ENCODE data around the gene SYCN.
A peak's percentile ranks its signal among the peaks of the same experiment; 100 is the strongest.

Gene SYCN

GRCh38 chr19:39194832-39195542, 9.1 kb downstream of the SYCN start:
- peak; percentile 27 for DNase-seq (ENCODE audit: low spot score)

- DNase-seq (ENCODE audit: low spot score) = no peak
Measured at GRCh38 chr19:39193803-39194202, 10.3 kb downstream of the SYCN start.

DNA sequence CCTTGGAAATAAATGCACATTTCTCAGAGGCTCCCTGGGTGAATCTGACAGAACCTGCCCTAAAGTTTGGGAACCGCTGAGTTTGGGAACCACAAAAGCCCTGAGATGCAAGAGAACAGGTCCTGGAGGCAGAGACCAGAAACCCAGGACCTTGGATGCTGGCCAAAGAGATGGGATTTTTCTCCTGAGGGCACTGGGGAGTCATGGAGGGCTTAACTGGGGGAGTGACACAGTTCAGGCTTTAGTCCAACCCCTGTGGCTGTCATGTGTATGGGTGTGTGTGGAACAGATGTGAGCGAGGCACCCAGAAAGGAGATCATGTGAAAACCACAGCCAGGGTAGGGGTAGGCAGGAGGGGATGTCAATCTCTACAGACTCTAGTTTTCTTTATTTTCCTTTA, 11.2 kb downstream of the SYCN start:
- no peak for DNase-seq (ENCODE audit: low spot score)

GRCh38 chr19:39190768-39191167, 13.3 kb downstream of the SYCN start:
- DNase-seq (ENCODE audit: low spot score) = no peak

GRCh38 chr19:39188960-39189359, 15.1 kb downstream of the SYCN start:
- DNase-seq (ENCODE audit: low spot score) = no peak

DNA sequence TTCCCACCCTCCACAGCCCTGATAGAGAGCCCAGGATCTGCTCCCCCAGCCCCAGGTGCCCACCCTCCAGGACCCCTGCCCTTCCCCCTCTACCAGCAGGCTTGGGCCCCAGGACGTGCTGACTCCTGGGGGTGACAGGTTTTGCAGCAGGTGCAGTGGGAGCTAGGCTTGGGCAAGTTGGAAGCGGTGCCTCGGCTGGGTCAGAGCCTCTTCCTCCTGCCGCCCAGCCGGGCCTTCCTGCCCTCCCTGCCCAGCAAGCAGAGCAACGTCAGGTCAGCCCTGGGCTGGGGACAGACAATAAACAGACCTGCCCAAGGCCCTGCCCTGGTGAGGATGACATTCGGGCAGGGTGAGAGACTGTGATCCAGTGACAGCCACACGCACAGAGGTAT, 16.5 kb downstream of the SYCN start:
- no peak for DNase-seq (ENCODE audit: low spot score)

DNA sequence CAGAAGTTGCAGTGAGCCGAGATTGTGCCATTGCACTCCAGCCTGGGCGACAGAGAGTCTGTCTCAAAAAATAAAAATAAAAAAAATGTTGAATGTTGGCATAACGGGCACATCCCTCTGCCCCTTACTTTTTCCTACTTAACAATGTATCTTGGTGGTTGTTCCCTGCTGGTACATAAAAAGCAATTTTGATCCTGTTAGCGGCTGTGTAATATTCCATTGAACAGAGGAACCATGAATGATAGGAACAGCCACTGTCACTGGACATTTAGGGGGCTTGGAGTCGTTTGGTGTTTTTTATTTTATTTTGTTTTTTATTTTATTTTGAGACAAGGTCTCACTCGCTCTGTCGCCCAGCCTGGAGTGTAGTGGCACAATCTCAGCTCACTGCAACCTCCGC, 17.7 kb downstream of the SYCN start:
- DNase-seq (ENCODE audit: low spot score) = no peak

- DNase-seq (ENCODE audit: low spot score) = no peak
Measured at GRCh38 chr19:39183104-39183503, 21.0 kb downstream of the SYCN start.

GRCh38 chr19:39182174-39182505, 21.9 kb downstream of the SYCN start:
- DNase-seq (ENCODE audit: low spot score) = no peak

GRCh38 chr19:39181500-39182173, 22.4 kb downstream of the SYCN start:
- no peak for DNase-seq (ENCODE audit: low spot score)

DNA sequence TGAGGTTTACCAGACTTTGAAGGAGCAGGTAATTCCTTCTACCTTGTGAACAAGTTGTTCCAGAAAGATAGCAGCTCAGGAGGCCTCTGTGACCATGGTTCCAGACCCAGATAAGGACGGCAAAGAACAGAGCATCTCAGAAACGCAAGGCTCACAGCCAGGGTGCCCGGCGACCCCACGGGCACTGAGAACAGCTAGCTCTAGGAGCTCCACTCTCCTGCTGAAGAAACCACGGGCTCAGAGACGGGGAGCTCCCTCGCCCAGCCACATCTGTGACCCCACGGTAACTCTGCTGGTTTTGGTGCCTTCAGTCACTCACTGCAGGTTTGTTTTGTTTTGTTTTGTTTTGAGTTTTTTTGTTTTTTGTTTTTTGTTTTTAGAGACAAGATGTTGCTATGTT, 23.3 kb downstream of the SYCN start:
- DNase-seq (ENCODE audit: low spot score) = no peak

- DNase-seq (ENCODE audit: low spot score) = no peak
Measured at GRCh38 chr19:39179754-39180153, 24.3 kb downstream of the SYCN start.

DNA sequence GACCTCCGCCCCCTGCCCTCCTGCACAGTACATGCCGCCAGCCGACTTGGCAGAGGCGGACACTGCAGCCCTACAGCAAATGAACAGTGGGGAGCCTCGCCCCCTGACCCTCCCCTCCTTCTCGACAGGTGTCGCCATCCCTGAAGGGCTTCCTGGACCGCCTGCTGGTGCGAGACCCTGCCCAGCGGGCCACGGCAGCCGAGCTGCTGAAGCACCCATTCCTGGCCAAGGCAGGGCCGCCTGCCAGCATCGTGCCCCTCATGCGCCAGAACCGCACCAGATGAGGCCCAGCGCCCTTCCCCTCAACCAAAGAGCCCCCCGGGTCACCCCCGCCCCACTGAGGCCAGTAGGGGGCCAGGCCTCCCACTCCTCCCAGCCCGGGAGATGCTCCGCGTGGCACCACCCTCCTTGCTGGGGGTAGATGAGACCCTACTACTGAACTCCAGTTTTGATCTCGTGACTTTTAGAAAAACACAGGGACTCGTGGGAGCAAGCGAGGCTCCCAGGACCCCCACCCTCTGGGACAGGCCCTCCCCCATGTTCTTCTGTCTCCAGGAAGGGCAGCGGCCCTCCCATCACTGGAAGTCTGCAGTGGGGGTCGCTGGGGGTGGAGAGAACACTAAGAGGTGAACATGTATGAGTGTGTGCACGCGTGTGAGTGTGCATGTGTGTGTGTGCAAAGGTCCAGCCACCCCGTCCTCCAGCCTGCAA, 25.6 kb downstream of the SYCN start:
- DNase-seq (ENCODE audit: low spot score) = no peak

- no peak for DNase-seq (ENCODE audit: low spot score)
Measured at GRCh38 chr19:39177736-39178135, 26.3 kb downstream of the SYCN start.

DNA sequence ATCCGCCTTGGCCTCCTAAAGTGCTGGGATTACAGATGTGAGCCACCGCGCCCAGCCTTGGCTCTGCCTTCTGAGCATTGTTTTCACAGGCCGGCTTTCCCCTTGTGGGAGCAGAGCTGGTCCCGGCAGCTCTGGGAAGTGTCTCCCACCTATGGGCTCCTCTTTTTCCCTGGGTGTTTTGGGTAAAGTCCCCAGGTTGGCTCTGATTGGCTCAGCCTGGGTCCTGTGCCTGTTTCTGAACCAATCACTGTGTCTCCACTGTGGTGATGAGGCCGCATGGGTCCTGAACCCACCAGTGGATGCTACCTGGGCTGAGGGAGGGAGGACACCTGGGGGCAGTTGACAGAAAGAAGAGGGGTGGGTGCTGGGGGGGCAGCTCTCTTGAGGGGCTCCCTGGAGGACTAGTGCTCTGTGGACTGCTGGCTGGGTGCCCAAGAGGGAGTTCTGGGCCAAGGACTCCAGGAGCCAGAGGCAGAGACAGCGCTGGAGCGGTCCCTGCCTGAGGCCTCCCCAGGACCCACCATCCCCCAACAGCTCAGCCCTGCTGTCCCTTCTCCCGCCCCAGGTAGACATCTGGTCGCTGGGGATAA, 26.9 kb downstream of the SYCN start:
- DNase-seq (ENCODE audit: low spot score) = no peak

- no peak for DNase-seq (ENCODE audit: low spot score)
Measured at GRCh38 chr19:39175564-39175963, 28.5 kb downstream of the SYCN start.

DNA sequence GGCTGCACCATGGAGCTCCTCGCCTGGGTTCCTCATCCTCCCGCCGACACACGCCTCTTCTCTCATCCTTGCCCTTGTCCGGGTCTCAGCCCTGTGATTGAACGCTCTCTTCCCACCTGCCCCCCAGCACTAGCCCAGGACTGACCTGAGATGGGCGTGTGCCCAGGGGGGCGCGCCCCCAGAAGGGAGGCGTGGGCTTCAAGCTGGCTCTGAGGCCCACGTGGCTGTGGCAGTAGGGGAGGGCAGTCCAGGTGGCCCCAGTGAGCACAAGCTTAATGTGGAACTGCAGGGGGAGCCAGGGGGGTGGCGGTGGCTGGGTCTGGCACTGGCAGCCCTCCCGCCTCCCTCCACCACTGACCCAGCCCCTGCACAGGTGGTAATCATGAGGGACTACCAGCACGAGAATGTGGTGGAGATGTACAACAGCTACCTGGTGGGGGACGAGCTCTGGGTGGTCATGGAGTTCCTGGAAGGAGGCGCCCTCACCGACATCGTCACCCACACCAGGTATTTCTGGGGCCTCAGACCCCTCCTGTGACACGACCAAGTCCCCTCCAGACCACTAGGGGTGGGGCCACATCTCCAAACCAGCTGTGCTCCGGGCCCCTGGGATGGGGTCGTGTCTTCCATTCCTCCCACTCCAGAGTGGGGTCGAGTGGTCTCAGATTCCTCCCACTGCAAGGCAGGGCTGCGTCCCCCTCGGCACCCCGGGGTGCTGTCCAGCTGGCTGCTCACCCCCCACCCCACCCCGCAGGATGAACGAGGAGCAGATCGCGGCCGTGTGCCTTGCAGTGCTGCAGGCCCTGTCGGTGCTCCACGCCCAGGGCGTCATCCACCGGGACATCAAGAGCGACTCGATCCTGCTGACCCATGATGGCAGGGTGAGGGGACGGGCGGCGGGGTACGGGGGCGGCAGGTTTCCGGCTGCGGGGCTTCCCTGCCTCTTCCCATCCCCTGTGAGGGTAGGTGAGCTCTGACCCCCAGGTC, 29.2 kb downstream of the SYCN start:
- DNase-seq (ENCODE audit: low spot score) = no peak

GRCh38 chr19:39174142-39174541, 29.9 kb downstream of the SYCN start:
- no peak for DNase-seq (ENCODE audit: low spot score)

GRCh38 chr19:39173502-39173991, 30.5 kb downstream of the SYCN start:
- DNase-seq (ENCODE audit: low spot score) = no peak

- no peak for DNase-seq (ENCODE audit: low spot score)
Measured at GRCh38 chr19:39172700-39173501, 31.2 kb downstream of the SYCN start.

Data from SW480 (cell line).